ENCODE data around the gene DCLK1.

DNA sequence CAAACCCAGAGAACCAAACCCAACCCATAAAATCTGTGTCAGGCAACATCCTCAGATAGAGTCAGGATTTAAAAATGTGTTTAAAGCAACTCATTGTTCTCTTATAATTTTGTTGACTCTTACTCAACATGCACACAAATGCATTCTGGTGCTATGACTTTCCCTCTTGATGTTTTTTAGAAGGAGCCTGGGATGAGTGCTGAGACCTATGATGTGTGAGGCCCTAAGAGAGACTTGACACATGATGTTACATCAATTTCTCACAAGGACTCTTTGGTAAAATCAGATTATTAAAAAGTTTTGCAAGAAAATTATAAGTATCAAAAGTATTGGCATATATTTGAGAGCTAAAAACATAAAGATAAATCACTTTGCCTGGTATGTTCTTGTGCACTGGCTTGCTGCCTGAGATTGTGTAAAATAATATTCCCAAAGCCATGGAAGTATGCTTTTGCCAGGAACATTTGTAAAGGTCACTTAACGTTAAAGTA lies 173.9 kb downstream of the DCLK1 start:
- TF ChIP-seq, protein P1, sequence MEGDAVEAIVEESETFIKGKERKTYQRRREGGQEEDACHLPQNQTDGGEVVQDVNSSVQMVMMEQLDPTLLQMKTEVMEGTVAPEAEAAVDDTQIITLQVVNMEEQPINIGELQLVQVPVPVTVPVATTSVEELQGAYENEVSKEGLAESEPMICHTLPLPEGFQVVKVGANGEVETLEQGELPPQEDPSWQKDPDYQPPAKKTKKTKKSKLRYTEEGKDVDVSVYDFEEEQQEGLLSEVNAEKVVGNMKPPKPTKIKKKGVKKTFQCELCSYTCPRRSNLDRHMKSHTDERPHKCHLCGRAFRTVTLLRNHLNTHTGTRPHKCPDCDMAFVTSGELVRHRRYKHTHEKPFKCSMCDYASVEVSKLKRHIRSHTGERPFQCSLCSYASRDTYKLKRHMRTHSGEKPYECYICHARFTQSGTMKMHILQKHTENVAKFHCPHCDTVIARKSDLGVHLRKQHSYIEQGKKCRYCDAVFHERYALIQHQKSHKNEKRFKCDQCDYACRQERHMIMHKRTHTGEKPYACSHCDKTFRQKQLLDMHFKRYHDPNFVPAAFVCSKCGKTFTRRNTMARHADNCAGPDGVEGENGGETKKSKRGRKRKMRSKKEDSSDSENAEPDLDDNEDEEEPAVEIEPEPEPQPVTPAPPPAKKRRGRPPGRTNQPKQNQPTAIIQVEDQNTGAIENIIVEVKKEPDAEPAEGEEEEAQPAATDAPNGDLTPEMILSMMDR (IDR thresholded peaks at IDR 0.05): no peak
- no peak for TF ChIP-seq POLR2A (IDR thresholded peaks at IDR 0.05)
